Transverse colon (tissue), 3 donors: ENCODE data around the gene ZNF506.
"Not testable (repeated sequence)": the region's sequence is repeated elsewhere in the genome, so short reads cannot be mapped to it uniquely, and the experiment has no call there.

Experiments used
- CTCF ChIP-seq, 5 experiments: fragments of 200-600 bp in 3 of 5; fragments of 450-650 bp in 2 of 5; sonication (generic) in 3 of 5; IDR thresholded peaks; 1 replicate in 2 of 5; 2 replicates in 3 of 5; pipeline ENCODE4 v1.5.1; 2016 to 2017; ENCODE audit warnings: antibody characterized with exemption in 5 of 5, inconsistent platforms in 3 of 5, mild to moderate bottlenecking in 2 of 5, moderate library complexity in 1 of 5
- POLR2A ChIP-seq: fragments of 450-650 bp; IDR thresholded peaks from one replicate; pipeline ENCODE4 v1.6.1; 2016; ENCODE audit warnings: antibody characterized with exemption, mild to moderate bottlenecking, moderate library complexity

GRCh38 chr19:19769971-19770370 is 51.6 kb downstream of the ZNF506 start:
- not testable (repeated sequence) for TF ChIP-seq POLR2A; CTCF (IDR thresholded peaks at IDR 0.05)
